Measurements from ENCODE around the gene HTR3C.

- TF ChIP-seq, protein P1, sequence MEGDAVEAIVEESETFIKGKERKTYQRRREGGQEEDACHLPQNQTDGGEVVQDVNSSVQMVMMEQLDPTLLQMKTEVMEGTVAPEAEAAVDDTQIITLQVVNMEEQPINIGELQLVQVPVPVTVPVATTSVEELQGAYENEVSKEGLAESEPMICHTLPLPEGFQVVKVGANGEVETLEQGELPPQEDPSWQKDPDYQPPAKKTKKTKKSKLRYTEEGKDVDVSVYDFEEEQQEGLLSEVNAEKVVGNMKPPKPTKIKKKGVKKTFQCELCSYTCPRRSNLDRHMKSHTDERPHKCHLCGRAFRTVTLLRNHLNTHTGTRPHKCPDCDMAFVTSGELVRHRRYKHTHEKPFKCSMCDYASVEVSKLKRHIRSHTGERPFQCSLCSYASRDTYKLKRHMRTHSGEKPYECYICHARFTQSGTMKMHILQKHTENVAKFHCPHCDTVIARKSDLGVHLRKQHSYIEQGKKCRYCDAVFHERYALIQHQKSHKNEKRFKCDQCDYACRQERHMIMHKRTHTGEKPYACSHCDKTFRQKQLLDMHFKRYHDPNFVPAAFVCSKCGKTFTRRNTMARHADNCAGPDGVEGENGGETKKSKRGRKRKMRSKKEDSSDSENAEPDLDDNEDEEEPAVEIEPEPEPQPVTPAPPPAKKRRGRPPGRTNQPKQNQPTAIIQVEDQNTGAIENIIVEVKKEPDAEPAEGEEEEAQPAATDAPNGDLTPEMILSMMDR (conservative IDR thresholded peaks at IDR 0.05; ENCODE audit: low read length), result no peak
- no peak for TF ChIP-seq EZH2phosphoT487 (IDR thresholded peaks at IDR 0.05; ENCODE audit: borderline replicate concordance)
These were observed 40.6 kb upstream of the HTR3C start for GRCh38 chr3:184011937-184012889.
